ENCODE results near the gene WNK2.

The WNK2 gene

GRCh38 chr9:93220627-93221026 lies 36.7 kb downstream of the WNK2 start:
- no peak for FAIRE-seq

- FAIRE-seq = no peak
These were observed 37.1 kb downstream of the WNK2 start for GRCh38 chr9:93221044-93221443.

DNA sequence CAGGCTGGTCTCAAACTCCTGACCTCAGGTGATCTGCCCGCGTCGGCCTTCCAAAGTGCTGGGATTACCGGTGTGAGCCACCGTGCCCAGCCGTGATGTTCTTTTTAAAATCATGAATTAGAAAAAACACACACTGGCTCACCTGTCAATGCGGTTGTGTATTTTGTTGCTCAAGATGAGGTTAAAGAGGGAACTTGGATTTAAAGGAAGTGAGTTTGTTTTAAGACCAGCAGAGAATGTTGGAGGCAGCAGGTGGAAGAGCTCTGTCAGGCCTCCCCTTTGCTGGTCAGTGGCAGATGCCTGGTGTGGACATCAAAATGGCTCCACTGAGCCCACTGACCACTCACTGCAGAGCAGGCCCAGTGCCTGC lies 38.9 kb downstream of the WNK2 start:
- FAIRE-seq = no peak

GRCh38 chr9:93223260-93224180 lies 39.6 kb downstream of the WNK2 start:
- no peak for FAIRE-seq

GRCh38 chr9:93224591-93224990 lies 40.7 kb downstream of the WNK2 start:
- no peak for FAIRE-seq

DNA sequence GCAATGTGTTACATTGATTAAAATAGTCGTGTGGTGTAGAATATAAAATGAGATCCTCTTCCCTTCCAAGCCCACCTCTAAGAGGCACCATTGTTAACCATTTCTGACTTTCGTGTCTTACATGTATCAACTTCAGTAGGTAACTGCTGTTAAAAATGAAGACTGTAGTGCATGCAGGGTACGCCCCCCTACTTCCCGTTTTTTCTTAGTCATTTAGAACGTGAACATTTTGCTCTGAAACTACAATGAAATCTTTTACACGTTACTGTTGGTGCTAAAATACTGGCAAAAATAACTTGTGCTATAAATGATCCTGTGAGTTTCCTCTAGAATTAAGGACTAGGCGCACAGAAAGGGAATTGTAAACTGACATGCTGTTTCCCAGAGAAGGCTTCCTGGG lies 41.5 kb downstream of the WNK2 start:
- FAIRE-seq = no peak

DNA sequence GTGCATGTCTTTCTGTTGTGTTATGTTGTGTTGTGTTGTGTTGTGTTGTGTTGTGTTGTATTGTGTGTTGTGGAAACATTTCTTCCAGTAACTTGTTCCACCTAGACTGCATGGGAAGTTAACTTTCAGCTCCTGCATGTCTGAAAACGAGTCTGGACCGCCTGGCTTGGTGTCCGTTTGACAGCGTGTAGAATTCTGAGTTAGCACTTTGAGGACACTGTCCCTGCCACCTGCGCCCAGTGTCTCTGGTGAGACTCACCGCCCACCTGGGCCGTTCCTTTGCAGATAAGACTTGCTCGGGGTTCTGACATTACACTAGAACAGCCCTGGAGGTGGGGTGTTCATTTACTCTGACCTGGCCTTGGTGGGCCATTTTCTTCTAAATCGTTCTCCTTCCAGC lies 42.0 kb downstream of the WNK2 start:
- no peak for FAIRE-seq

DNA sequence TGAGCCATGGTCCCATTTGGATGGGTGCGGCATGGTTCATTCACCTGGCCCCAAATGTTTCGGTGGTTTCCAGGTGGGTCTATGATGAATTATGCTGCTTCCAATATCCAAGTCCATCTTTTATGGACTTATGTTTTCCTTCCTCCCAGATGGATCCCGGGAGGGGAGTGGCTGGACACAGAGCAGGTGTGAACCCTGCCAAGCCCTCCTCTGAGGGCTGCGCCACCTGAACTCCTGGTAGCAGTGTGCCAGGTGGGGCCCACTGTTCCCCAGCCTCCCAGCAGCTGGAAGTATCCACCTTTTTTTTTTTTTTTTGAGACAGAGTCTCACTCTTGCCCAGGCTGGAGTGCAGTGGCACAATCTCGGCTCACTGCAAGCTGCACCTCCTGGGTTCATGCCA lies 42.9 kb downstream of the WNK2 start:
- FAIRE-seq = no peak

DNA sequence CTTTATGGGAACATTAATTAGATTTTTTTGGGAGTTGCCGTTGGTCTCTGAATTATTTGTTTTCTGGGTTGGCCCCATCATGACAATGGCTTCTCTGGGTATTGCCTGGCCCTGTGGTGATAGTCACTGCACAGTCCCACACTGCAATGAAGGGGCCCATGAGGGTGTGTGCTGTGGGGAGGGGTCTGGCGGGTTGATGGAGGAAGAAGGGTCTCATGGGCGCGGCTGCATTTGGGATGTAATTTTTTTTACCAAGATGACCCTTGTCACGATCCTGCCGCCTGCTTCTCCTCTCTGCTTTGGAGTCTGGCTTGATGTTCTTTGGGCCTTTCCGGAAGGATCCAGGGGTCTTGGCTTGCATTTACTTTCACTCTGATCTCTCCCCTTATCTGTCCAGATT lies 44.1 kb downstream of the WNK2 start:
- no peak for FAIRE-seq

GRCh38 chr9:93228453-93228852 lies 44.5 kb downstream of the WNK2 start:
- FAIRE-seq = no peak

DNA sequence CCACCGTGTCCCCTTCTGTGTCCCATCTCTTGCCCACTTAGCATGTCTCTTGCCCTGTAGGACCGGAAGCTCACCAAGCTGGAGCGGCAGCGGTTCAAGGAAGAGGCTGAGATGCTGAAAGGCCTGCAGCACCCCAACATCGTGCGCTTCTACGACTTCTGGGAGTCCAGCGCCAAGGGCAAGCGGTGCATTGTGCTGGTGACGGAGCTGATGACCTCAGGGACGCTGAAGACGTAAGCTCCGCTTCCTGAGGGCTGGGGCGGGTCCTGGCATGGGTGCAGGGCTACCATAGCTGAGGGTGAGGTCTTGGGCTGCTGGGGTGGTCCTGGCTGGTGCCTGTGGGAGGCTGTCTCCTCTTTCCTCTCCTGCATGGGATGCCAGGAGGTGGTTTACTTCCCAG lies 45.7 kb downstream of the WNK2 start:
- FAIRE-seq = no peak

GRCh38 chr9:93230185-93230584 lies 46.2 kb downstream of the WNK2 start:
- FAIRE-seq = no peak

GRCh38 chr9:93230601-93231000 lies 46.7 kb downstream of the WNK2 start:
- no peak for FAIRE-seq

- no peak for FAIRE-seq
These were observed 47.3 kb downstream of the WNK2 start for GRCh38 chr9:93231121-93231694.

DNA sequence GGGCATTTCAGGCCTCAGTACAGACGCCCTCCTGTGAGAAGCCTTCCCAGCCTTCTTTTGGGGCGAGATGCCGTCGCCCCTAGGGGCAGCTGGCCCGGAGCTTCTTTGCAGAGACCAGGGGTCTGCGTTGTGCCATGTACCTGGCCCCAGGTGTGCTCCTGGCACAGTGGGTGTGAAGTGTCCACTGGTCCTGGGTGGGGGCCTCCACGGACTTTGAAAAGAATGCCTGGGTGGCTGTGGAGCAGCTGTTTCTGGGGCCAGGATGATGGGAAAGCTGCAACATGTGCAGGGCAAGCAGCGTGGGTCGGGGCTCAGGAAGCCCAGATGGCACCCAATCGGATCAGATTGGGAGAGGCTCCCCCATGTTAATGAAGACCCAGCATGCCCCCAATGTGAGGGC lies 47.8 kb downstream of the WNK2 start:
- no peak for FAIRE-seq

DNA sequence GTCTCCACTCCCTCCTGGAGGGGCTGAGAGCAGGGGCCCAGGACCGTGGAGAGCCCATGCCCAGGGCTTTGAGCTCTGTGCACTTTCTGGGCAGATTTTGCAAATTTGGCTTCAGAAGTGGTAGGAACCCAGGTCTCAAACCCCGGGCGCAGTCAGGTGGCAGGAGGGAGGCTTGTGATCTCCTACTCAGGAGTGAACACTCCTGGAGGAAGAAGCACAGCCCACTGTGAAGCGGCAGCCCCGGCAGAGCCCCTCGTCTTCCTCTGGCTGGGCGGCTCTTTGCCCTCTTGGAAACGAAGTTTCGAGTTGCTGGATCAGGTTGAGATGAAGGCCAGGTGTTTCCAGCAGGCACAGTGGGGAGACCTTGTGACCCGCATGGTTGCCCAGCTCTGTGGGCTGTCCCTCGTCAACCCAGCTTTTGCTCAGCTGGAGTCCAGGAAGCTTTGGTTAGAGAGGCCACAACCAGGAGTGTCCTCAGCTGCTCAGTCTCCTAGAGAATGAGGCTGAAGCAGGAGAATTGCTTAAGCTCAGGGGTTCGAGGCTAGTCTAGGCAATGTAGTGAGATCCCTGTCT lies 48.5 kb downstream of the WNK2 start:
- FAIRE-seq = no peak

- FAIRE-seq = no peak
These were observed 49.1 kb downstream of the WNK2 start for GRCh38 chr9:93233033-93233432.

- no peak for FAIRE-seq
These were observed 50.7 kb downstream of the WNK2 start for GRCh38 chr9:93234600-93234999.

DNA sequence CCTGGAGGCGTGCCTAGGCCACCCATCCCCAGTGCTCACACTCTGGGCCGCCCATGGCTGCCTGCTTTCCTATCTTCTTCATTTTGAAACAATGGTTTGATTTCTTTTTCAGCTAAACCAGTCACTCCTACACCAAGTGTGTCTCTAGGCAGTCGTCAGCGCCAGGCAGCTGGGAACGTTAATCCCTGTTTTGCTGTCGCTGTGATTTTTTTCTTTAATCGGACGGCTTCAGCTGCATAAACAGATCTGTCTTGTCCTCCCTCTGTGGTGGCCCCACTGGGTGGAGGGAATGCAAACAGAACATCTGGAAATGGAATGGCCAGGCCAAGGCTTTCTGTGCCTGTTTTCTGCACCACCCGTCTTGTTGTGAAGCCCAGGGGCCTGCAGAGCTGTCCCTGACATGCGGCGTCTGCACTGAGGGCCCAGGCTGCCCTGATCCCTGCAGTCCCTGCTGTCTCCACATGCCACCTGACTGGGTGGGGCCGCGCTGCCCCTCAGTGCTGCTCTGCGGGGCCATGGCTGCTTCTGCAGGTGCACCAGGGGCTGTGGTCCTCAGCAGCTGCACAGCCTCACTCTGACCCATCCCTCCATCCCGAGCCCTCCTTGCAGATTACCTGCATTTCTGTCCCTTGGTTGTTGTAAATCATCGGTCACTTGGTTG lies 51.5 kb downstream of the WNK2 start:
- FAIRE-seq = no peak

- no peak for FAIRE-seq
These were observed 52.7 kb downstream of the WNK2 start for GRCh38 chr9:93236541-93237206.

DNA sequence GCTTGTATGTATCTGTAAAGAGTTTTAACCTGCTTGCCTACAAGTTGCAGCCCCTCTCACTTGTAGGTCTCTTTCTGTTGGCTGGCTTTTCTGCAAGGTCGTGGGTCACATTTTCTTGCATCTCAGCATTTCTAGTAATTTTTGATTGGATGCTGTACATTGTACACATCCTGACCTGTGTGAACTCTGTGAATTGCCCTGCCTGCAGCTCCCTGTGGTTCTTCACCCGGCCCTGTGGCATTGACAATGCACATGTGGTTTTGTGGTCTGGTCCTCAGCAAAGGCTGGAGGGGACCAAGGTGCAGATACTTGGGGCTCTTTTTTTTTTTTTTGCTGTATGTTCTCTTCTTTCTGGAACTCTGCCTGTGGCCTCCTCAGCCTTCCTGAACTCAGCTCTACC lies 53.6 kb downstream of the WNK2 start:
- FAIRE-seq = no peak

DNA sequence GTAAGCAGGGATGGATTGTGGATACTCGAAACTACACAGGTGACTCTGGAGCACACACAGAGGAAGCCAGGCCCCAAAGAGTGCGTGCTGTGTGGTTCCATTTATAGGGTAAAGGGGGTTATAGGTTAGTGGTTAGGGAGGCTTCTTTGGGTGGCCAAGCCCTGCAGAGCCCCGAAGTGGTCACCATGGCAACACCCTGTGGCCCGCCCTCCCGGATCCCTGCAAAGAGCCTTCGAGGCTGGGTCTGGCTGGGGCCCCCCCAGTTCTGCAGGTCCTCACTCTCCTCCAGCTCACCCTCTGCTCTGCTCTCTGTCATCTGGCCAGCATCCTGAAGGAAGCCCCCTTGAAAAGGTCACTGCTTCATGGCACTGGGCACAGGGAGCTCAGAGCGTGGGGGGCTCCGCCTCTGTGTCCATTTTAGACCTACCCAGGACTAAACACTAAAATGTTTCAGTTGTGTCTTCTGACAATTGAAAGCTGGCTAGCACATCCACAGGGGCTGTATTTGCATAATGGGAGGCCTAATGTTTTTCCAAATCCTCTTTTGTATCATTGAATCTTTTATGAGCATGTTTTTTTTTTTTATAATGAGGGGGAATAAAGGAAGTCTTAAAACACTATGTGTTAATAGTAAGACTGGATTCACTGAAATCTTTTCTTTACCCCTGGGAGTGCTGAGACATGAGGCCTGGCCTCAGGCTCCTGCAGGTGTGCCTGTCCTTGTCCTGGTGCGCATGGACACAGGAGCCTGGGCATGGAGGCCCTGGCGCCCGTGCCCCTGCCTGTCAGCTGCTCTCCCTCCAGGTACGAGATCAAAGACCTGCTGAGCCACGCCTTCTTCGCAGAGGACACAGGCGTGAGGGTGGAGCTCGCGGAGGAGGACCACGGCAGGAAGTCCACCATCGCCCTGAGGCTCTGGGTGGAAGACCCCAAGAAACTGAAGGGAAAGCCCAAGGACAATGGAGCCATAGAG lies 55.3 kb downstream of the WNK2 start:
- no peak for FAIRE-seq

Measured in A204.1 (cell line).